Heart left ventricle (tissue), 13 donors: ENCODE data around the gene EML6.

Source experiments
- POLR2A ChIP-seq, 2 donors: fragments of 450-650 bp; IDR thresholded peaks; one replicate each; pipeline ENCODE4 v1.6.1; 2017; ENCODE audit warnings: antibody characterized with exemption in 2 of 2, mild to moderate bottlenecking in 2 of 2, moderate library complexity in 2 of 2
- TF ChIP-seq, protein P1 (sequence below), 12 donors: fragments of 200-600 bp; sonication (generic) in 4 of 12; IDR thresholded peaks; one replicate each; pipeline versions ENCODE4 v1.5.0 to v1.8.0; 2018 to 2022; ENCODE audit warnings: antibody characterized with exemption in 12 of 12, mild to moderate bottlenecking in 5 of 12
- donor health status: ischemic (EF 13 %, LVEDD 7.1; RV severe dilation, severe dysfunction).
- donor health status: DM: no; HTN: yes; CAD: no.
- donor health status: DM: no; HTN: no; CAD: no.
- donor health status: ischemic (EF 25% LVEDD 6.9; RV normal size, moderate dysfunction).
- donor health status: ischemic (EF 25% LVEDD 5.7; RV mildly dilated, moderate dysfunction).
- donor health status: ischemic (EF 35%, LVEDD 5.7; RV mildly dilated, moderate dysfunction).
- donor health status: nonischemic (EF 11% LVEDD 7.7; RV severe dilation, severe dysfunction).
- donor health status: DM: yes; HTN: yes; CAD: no.
- donor health status: PGD.
- donor health status: ischemic (EF 29% LVEDD 5.4; RV normal size, mild dysfunction).
- donor health status: nonischemic (EF 23%, LVEDD 6.1; RV moderate dilation, normal function).

DNA sequence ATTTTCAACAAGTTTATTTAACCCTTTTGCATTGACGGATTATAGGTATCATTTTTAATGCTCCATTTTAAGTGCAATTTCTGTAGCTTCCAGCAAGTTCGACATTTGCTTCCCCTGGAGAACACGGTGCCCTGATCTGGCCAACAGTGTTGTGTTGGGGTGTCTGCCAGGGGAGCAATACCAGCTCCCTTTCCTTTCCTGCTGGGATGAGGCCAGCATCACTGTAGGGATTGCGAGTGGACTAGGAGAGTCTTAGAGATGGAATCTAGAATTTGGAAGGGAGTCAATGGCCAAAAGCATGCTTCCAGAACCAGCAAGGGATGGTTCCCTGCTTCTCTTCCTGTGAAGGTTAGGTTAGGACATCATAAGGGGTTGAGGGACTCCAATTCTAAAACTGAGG, 191.6 kb downstream of the EML6 start:
- TF ChIP-seq, protein P1, sequence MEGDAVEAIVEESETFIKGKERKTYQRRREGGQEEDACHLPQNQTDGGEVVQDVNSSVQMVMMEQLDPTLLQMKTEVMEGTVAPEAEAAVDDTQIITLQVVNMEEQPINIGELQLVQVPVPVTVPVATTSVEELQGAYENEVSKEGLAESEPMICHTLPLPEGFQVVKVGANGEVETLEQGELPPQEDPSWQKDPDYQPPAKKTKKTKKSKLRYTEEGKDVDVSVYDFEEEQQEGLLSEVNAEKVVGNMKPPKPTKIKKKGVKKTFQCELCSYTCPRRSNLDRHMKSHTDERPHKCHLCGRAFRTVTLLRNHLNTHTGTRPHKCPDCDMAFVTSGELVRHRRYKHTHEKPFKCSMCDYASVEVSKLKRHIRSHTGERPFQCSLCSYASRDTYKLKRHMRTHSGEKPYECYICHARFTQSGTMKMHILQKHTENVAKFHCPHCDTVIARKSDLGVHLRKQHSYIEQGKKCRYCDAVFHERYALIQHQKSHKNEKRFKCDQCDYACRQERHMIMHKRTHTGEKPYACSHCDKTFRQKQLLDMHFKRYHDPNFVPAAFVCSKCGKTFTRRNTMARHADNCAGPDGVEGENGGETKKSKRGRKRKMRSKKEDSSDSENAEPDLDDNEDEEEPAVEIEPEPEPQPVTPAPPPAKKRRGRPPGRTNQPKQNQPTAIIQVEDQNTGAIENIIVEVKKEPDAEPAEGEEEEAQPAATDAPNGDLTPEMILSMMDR (IDR thresholded peaks at IDR 0.05): no peak
- no peak for TF ChIP-seq POLR2A (IDR thresholded peaks at IDR 0.05)
